ENCODE measurements around the gene MEX3D.

- TF ChIP-seq POLR2AphosphoS5 (IDR thresholded peaks at IDR 0.05; ENCODE audit: low read depth) (no peak), CTCF (IDR thresholded peaks at IDR 0.05; ENCODE audit: insufficient read depth, low read length) (no peak), REST (IDR thresholded peaks at IDR 0.05; ENCODE audit: insufficient replicate concordance, low read depth) (no peak)
These were observed 9.6 kb downstream of the MEX3D start for GRCh38 chr19:1558552-1558951.
